Choroid plexus epithelial cell (primary cell): ENCODE data around the gene STAM2.
A peak's percentile ranks its signal among the peaks of the same experiment; 100 is the strongest.
"Not testable (repeated sequence)": the region's sequence is repeated elsewhere in the genome, so short reads cannot be mapped to it uniquely, and the experiment has no call there.

Source experiments
- DNase-seq: peaks from one replicate; pipeline ENCODE4 v3.0.0-alpha.2; 2010; ENCODE audit warnings: low read depth
- H3K4me3 ChIP-seq: 2 replicates; pipeline ENCODE4 v1.5.1; 2011; ENCODE audit warnings: low read depth, mild to moderate bottlenecking, control low read depth, low read length, moderate library complexity
- TF ChIP-seq, protein P1 (sequence below): conservative IDR thresholded peaks from 2 replicates; pipeline ENCODE4 v1.5.1; 2011; ENCODE audit warnings: low read depth, mild to moderate bottlenecking, control low read depth, inconsistent platforms, low read length, moderate library complexity

Gene STAM2

GRCh38 chr2:152167065-152167464 lies 8.5 kb downstream of the STAM2 start:
- H3K4me3 ChIP-seq = no peak overlapping the region
- DNase-seq = peak; percentile 33
- TF ChIP-seq, protein P1, sequence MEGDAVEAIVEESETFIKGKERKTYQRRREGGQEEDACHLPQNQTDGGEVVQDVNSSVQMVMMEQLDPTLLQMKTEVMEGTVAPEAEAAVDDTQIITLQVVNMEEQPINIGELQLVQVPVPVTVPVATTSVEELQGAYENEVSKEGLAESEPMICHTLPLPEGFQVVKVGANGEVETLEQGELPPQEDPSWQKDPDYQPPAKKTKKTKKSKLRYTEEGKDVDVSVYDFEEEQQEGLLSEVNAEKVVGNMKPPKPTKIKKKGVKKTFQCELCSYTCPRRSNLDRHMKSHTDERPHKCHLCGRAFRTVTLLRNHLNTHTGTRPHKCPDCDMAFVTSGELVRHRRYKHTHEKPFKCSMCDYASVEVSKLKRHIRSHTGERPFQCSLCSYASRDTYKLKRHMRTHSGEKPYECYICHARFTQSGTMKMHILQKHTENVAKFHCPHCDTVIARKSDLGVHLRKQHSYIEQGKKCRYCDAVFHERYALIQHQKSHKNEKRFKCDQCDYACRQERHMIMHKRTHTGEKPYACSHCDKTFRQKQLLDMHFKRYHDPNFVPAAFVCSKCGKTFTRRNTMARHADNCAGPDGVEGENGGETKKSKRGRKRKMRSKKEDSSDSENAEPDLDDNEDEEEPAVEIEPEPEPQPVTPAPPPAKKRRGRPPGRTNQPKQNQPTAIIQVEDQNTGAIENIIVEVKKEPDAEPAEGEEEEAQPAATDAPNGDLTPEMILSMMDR = no peak

GRCh38 chr2:152166633-152167032 lies 8.9 kb downstream of the STAM2 start:
- no peak overlapping the region for H3K4me3 ChIP-seq
- TF ChIP-seq, protein P1 = no peak
- peak; percentile 70 for DNase-seq

DNA sequence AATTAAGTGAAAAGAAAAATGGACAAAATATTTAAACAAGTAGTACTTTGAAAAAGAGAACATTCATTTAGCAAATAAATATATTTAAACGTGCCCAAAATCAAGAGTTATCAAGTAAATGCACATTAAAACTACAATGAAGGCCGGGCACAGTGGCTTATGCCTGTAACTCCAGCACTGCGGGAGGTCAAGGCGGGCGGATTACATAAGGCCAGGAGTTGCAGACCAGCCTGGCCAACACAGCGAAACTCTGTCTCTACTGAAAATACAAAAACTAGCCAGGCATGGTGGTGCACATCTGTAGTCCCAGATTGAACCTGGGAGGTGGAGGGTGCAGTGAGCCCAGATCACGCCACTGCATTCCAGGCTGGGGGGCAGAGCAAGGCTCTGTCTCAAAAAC lies 9.8 kb downstream of the STAM2 start:
- DNase-seq = no peak
- TF ChIP-seq, protein P1 = no peak
- no peak overlapping the region for H3K4me3 ChIP-seq

DNA sequence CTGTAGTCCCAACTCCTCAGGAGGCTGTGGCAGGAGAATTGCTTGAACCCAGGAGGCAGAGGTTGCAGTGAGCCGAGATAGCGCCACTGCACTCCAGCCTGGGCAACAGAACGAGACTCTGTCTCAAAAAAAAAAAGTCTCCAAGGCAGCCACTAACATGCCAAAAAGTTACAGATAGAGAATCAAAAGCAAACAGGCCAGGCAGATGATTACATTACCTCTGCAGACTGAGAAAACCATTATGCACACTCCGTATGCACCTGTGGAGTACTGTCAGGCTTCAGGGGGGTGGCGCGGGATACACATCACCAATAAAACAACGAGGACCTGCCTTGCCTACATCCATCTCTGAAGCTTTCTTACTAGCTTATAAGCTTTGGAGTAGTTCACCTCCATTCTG lies 10.3 kb downstream of the STAM2 start:
- no peak overlapping the region for H3K4me3 ChIP-seq
- TF ChIP-seq, protein P1 = no peak
- DNase-seq = no peak

DNA sequence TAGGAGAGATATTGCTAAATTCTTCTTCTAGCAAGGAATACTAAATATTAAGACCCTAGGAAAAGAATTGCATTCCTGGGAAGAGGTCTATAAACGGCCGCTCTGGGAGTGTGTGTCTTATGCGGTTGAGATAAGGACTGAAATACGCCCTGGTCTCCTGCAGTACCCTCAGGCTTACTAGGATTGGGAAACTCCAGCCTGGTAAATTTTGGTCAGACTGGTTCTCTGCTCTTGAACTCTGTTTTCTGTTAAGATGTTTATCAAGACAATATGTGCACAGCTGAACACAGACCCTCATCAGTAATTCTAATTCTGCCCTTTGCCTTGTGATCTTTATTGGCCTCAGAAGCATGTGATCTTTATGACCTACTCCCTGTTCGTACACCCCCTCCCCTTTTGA lies 11.9 kb downstream of the STAM2 start:
- DNase-seq, H3K4me3 ChIP-seq: not testable (repeated sequence)

DNA sequence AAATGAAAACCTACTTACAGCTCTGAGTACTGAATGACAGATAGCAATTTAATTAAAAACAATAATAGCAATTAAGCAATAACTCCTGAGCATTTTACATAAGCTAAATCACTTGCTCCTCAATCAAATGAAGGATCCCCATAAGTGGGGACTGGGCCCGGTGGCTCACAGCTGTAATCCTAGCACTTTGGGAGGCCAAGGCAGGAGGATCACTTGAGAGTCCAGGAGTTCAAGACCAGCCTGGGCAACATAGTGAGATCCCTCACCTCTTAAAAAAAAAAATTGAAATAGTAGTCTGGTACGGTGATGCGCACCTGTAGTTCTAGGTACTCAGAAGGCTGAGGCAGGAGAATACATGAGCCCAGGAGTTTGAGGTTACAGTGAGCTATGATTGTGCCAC lies 13.4 kb downstream of the STAM2 start:
- no peak overlapping the region for H3K4me3 ChIP-seq
- TF ChIP-seq, protein P1 = no peak
- no peak for DNase-seq

GRCh38 chr2:152161598-152161997 lies 14.0 kb downstream of the STAM2 start:
- TF ChIP-seq, protein P1 = no peak
- H3K4me3 ChIP-seq = no peak overlapping the region

DNA sequence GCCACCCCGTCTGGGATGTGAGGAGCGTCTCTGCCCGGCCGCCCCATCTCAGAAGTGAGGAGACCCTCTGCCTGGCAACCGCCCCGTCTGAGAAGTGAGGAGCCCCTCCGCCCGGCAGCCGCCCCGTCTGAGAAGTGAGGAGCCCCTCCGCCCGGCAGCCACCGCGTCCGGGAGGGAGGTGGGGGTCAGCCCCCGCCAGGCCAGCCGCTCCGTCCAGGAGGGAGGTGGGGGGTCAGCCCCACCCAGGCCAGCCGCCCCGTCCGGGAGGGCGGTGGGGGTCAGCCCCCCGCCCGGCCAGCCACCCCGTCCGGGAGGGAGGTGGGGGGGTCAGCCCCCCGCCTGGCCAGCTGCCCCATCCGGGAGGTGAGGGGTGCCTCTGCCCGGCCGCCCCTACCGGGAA lies 15.2 kb downstream of the STAM2 start:
- DNase-seq, H3K4me3 ChIP-seq: not testable (repeated sequence)

More at GRCh38 chr2:152161598-152161997, 14.0 kb downstream of the STAM2 start:
- DNase-seq = no peak
